ENCODE results near the gene ACSM2B.
"Not testable (repeated sequence)": the region's sequence is repeated elsewhere in the genome, so short reads cannot be mapped to it uniquely, and the experiment has no call there.

ACSM2B gene

GRCh38 chr16:20538687-20539086 lies 37.5 kb downstream of the ACSM2B start:
- in situ Hi-C loops (cut with HindIII; ENCODE audit: low sequenced_read_pairs) = no loop called here

GRCh38 chr16:20538181-20538580 lies 38.0 kb downstream of the ACSM2B start:
- in situ Hi-C loops (cut with HindIII; ENCODE audit: low sequenced_read_pairs) = no loop called here

GRCh38 chr16:20536669-20537068 lies 39.5 kb downstream of the ACSM2B start:
- in situ Hi-C loops (cut with HindIII; ENCODE audit: low sequenced_read_pairs) = not testable (repeated sequence)

GRCh38 chr16:20532284-20532792 lies 43.8 kb downstream of the ACSM2B start:
- in situ Hi-C loops (cut with HindIII; ENCODE audit: low sequenced_read_pairs) = not testable (repeated sequence)

GRCh38 chr16:20531795-20532194 lies 44.4 kb downstream of the ACSM2B start:
- in situ Hi-C loops (cut with HindIII; ENCODE audit: low sequenced_read_pairs) = not testable (repeated sequence)

- in situ Hi-C loops (cut with HindIII; ENCODE audit: low sequenced_read_pairs) = no loop called here
These were observed 56.1 kb downstream of the ACSM2B start for GRCh38 chr16:20520103-20520502.

- in situ Hi-C loops (cut with HindIII; ENCODE audit: low sequenced_read_pairs) = no loop called here
These were observed 56.9 kb downstream of the ACSM2B start for GRCh38 chr16:20519231-20519630.

GRCh38 chr16:20517149-20517548 lies 59.0 kb downstream of the ACSM2B start:
- in situ Hi-C loops (cut with HindIII; ENCODE audit: low sequenced_read_pairs) = no loop called here

GRCh38 chr16:20515688-20516090 lies 60.5 kb downstream of the ACSM2B start:
- in situ Hi-C loops (cut with HindIII; ENCODE audit: low sequenced_read_pairs) = no loop called here

GRCh38 chr16:20510323-20510722 lies 65.8 kb downstream of the ACSM2B start:
- in situ Hi-C loops (cut with HindIII; ENCODE audit: low sequenced_read_pairs) = no loop called here

GRCh38 chr16:20507280-20507679 lies 68.9 kb downstream of the ACSM2B start:
- in situ Hi-C loops (cut with HindIII; ENCODE audit: low sequenced_read_pairs) = no loop called here

GRCh38 chr16:20504418-20504817 lies 71.7 kb downstream of the ACSM2B start:
- in situ Hi-C loops (cut with HindIII; ENCODE audit: low sequenced_read_pairs) = no loop called here

GRCh38 chr16:20491448-20491847 lies 84.7 kb downstream of the ACSM2B start:
- in situ Hi-C loops (cut with HindIII; ENCODE audit: low sequenced_read_pairs) = not testable (repeated sequence)

GRCh38 chr16:20490994-20491393 lies 85.2 kb downstream of the ACSM2B start:
- in situ Hi-C loops (cut with HindIII; ENCODE audit: low sequenced_read_pairs) = not testable (repeated sequence)
